NCI-H2107 treated with DMSO at 0.1 percent for 48 hours (cell line): Measurements from ENCODE around the gene LPCAT3.
A peak's percentile ranks its signal among the peaks of the same experiment; 100 is the strongest.

Experiments used
- DNase-seq: peaks from one replicate; lab custom pipeline; 2025; ENCODE audit not compliant: unreplicated experiment; lab: John Stamatoyannopoulos, UW

LPCAT3 gene

DNA sequence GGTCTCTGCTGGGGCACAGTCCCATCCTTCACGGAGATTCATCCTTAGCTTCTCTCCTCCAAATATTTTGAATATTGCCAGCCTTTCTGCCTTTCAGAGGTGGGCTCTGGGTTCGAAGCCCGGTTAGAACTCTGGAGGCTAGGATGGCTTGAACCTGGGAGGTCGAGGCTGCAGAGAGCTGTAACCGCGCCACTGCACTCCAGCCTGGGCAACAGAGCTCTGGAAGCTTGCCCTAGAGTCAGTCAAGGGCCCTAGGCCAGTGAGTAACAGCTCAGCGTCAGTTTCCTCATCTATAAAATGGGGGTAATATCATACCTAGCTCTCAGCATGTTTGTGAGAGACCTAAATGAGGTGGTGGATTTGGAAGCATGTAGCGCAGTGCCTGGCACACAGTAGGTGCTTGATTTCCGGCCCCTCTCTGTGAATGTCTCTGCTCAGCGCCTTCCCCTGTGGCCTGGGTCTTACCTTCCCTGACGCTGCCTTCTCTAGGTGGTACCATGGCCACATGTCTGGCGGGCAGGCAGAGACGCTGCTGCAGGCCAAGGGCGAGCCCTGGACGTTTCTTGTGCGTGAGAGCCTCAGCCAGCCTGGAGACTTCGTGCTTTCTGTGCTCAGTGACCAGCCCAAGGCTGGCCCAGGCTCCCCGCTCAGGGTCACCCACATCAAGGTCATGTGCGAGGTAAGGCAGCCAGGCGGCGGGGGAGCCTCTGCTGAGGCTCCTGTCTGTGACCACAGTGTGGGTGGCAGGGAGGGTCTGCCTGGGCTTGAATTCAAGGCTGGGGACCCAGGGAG, 63.8 kb downstream of the LPCAT3 start:
- no peak for DNase-seq

DNA sequence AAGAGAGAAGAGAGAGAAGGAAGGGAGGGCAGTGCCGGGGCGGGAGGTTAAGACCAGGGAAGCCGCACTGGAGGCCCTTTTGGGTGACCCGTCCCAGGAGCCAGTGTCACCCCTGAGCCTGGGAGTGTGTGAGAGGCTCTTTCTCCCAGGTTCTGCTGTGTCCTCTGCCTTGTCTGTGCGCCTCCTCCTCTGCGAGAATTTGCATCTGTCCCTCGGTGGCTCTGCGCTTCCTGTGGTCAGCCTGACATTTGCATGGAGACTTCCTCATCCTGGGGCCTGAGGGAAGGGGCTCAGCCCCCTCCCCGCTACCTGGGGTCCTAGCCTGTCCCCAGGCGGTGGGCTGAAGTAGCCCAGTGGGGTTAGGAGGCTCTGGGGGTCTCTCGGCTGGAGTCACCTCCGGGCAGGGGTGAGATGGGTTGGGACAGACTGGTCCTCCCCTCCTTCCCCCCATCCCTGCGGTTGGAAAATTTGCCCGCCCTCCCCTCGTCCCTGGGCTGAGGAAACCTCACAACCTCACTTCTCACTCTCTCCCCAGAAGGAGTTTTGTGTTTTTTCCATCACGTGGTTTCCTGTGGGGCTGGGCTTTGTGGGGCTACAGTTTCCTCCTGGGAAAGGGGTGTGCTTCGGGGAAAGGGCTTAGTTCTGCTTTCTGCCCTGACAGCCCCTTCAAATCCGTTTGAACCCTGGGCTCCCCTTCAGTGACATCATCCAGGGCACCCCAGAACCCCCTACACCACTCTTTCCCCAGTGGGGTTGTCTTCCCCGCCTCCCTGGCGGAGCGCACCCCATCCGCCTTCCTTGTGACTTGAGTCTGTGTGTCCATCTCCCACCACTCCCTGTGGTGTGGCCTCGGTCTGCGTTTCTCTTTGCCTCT, 64.6 kb downstream of the LPCAT3 start:
- no peak for DNase-seq

DNA sequence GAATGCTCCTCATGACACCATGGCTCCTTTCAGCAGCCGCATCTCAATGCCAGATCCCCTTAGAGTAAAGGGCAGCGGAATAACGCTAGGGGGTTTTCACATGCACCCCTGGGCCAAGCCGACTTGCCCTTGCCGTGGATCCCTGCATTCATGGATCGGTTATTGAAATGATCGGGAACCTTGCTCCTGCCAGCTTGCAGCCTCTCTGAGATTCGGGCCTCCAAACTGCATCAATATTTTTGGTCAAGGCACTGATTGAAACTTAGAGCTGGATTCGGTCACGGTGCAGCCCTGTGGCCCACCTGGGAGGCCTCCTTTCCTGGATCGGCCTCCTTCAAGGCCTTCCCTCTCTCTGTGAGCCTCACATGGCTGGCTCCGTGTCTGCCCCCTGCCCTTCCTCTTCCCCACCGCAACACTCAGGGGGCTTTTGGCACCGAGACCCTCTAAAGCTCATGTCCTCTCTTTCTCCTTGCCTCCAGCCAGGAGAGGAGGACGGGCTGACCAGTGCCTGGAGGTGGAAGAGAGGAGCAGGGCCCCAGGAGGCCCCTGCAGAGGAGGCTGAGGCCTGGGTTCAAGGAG, 65.3 kb downstream of the LPCAT3 start:
- no peak for DNase-seq

GRCh38 chr12:6952121-6952862, 66.0 kb downstream of the LPCAT3 start:
- no peak for DNase-seq

DNA sequence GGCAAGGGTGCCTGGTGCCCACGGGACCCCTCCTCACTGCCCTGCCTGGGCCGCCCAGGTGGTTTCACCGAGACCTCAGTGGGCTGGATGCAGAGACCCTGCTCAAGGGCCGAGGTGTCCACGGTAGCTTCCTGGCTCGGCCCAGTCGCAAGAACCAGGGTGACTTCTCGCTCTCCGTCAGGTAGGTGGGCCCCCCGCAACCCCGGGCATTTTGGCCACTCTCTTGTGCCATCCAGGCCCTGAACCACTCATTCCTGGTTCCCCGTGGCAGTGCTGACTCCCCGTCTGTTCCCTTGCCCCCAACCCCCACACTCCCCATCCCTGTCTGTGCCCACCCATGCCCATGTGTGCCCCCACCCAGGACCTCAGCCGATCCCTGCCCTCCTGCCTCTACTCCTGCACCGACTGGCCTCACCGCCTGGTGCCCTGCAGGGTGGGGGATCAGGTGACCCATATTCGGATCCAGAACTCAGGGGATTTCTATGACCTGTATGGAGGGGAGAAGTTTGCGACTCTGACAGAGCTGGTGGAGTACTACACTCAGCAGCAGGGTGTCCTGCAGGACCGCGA, 66.6 kb downstream of the LPCAT3 start:
- no peak for DNase-seq

GRCh38 chr12:6950811-6951540, 67.3 kb downstream of the LPCAT3 start, which contains the start of gene PTPN6:
PTPN6 (plus strand) TSS chr12:6951356; CDS start chr12:6951513, 157 bp downstream.
- no peak for DNase-seq

DNA sequence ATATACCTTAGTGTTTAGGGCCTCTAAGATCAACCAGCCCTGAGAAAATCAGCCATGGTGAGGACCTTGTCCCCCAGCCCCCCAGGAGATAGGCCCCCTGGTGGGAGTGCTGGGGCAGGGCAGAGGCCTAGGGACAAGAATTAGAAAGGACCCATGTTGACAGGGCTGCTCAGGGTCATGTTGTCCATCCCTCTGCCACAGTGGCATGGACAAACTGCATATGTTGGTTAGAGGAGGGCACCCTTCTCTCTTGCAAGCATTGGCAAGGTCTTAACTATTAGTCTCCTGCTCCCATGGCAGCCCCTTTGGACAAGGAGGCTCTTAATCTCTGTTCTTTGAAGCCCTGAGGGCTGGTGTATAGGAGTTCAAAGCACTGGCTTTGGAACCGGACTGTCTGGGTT, 67.9 kb downstream of the LPCAT3 start:
- no peak for DNase-seq

DNA sequence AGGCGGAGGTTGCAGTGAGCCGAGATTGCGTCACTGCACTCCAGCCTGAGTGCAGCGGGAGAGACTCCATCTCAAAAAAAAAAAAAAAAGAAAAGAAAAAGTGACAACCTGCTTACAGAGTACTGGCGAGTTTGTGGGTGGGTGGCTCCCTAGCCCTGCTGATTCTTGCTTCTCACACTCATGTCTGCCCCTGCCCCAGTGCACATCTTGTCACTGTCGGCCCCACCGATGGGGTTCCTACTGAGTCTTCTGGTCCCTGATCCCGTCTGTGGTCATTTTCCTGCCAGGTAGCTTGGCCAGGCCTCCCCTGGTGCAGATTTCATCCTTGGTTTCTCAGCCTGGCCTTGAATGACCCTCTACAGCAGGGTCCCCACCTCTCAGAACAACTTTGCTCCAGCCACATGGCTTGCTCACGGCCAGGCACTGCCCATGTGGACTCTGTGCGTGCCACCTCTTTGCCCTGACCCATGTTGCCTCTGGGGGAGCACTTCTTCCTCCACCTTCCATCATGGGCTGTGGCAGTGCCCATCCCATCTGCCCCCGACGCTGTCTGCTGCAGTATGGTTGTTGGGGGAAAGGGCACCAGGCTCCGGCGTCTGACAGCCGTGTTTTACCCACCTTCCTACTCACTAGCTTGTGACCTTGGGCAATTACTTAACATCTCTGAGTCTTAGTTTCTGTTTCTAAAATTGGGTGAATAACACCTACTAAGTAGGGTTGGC, 69.2 kb downstream of the LPCAT3 start:
- no peak for DNase-seq

DNA sequence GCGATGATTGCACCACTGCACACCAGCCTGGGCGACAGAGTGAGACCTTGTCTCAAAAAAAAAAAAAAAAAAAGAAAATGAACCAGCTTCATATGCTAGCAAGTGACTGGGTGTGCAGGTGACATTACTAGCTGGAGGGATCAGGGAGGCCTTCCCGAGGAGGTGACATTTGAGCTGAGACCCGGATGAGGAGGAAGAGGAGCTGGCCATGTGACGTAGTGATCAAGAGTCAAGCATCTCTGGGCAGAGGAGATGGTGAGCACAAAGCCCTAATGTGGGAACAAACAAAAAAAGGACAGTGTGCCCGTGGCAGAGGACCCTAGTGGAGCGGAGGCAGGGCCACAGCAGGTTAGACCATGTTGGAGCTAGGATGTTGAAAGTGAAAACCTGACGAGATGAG, 70.7 kb downstream of the LPCAT3 start:
- DNase-seq: no peak

DNA sequence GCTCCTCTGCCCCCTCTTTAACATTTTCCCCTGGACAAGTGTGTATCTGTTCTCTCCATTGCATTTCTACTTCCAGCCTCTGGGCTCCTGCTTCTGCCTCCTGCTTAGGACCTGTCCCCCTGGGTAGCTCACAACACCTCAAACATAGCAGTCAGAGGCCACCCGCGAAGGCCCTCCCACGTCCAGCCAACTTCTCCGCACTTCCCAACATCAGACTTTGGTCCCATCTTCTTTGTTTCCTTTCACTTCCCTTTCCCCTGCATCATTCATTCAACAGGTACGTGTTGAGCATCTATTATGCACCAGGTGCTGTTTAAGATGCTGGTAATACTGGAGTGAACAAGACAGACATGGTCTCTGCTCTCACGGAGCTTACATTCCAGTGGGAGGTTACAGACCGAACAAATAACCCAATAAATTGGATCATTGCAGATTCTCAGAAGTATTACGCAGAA, 71.3 kb downstream of the LPCAT3 start:
- DNase-seq: no peak

- DNase-seq: peak; percentile 94
These were observed 72.0 kb downstream of the LPCAT3 start for GRCh38 chr12:6946033-6946919.

- DNase-seq: no peak
These were observed 72.7 kb downstream of the LPCAT3 start for GRCh38 chr12:6945613-6946012.

DNA sequence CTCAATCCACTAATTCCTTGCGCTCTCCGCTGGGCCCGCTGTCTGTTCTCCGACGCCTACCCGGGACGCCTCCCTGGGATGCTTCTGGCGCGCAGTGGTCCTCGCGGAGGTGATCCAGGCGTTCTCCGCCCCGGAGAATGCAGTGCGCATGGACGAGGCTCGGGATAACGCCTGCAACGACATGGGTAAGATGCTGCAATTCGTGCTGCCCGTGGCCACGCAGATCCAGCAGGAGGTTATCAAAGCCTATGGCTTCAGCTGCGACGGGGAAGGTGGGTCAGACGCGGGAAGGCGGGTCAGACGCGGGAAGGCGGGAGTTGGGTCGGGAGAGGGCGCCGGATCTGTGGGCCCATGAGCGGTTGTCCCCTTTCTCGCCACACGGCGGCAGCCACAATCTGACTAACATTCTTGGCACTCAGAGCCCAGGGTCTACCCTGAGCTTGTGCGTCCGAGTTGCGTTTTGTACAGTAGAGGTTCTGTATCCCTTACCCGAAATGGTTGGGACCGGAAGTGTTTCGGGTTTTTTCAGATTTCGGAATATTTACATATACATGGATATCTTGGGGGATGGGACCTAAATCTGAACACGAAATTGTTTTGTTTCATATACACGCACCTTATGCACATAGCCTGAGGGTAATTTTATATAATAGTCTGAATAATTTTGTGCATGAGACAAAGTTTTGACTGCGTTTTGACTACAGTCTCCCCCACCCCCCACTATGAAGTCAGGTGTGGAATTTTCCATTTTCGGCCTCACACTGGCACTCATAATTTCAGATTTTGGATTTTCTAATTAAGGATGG, 73.7 kb downstream of the LPCAT3 start:
- DNase-seq: peak; percentile 94

- DNase-seq: peak; percentile 99
These were observed 74.4 kb downstream of the LPCAT3 start, which contains the start of the genes C12orf57 and RNU7-1 for GRCh38 chr12:6943722-6944380. C12orf57 (plus strand) TSS chr12:6944022; CDS start chr12:6944122, 100 bp downstream. RNU7-1 (plus strand) TSS chr12:6943816.

DNA sequence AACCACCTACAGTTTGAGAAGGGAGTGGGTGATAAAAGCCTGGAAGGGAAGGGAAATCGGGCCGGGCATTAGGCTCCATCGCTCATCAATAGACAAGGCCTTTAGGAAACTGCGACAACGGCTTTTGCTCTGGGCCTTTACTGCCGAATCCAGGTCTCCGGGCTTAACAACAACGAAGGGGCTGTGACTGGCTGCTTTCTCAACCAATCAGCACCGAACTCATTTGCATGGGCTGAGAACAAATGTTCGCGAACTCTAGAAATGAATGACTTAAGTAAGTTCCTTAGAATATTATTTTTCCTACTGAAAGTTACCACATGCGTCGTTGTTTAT, 74.9 kb downstream of the LPCAT3 start:
- DNase-seq: peak; percentile 99

GRCh38 chr12:6942331-6942665, 76.0 kb downstream of the LPCAT3 start:
- DNase-seq: no peak

GRCh38 chr12:6941782-6942181, 76.5 kb downstream of the LPCAT3 start:
- DNase-seq: no peak
